ENCODE results near the gene FKTN.

FKTN gene

DNA sequence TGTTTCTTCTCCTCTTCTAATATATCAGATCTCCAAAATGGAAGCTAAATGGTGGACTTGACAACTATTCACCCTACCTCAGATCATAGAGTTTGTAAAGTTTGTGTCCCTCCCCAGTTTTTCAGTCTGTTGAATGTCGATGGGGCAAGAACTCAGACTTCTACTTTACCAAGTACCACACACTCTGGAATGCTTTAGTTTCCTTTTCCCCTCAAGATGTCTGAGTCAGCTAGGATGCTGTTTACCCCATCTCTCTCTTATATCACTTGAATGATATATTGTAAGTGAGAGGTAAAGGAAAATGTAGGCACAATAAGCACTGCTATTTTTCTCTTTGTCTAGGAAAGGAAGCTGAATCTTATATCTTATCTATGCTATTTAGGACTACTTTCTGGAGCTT is 78.4 kb downstream of the FKTN start:
- no peak for DNase-seq

DNA sequence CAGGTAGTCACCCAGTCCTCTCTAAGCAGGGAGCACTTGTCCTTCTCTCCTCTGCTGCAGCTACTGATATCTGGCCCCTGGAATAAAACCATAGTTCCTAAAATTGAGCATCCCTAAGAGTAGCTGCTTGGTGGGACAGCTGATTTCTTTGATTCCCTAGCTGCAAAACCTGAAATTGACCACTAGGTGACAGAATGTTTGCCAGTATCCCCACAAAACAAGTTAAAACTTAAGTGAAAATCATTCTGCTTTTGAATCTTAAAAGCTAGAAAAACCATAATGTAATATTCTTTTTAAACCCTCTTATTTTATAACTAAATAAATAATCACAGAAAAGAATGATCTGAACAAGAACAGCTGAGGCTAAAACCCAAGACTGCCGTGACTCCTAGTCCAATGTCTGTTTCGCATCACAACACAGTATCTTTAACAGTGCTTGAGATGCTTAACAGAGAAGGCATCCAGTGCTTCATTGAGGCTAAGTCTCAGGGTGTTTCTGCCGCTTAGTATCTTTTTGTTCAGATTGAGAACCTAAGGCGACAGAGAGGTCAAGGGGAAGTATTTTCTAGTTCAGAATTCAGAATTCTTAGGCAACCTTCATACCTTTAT is 80.0 kb downstream of the FKTN start:
- peak; percentile 2 for DNase-seq

DNA sequence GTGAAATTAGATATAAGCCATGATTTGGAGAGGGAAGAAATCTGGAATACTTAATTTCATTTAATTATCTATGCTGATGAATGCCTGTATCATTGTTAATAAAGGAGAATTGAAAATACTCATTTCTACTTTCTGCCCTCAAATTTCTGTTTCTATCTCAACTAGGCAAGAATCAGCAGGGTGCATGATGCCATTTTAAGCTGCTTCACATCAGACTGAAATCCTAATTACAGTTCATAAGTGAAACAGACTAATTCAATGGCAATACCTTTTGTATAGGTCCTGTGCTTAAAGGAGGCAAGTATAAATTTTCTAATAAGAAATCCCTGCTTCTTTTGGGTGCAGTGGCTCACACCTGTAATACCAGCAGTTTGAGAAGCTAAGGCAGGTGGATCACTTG is 82.0 kb downstream of the FKTN start:
- no peak for DNase-seq

DNA sequence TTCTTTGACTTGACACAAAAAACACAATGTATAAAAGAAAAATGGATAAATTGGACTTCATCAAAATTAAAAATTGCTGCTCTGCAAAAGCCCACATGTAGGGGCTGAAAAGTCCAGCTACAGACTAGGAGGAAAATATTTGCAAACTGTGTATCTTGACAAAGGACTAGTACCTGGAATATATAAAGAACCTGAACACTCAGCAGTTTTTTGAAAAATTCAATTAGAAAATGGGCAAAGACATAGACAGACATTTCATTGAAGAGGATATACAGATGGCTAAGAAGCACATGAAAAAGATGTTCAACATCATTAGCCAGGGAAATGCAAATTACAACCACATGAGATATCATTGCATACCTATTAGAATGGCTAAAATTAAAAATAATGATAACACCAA is 85.9 kb downstream of the FKTN start:
- no peak for DNase-seq

DNA sequence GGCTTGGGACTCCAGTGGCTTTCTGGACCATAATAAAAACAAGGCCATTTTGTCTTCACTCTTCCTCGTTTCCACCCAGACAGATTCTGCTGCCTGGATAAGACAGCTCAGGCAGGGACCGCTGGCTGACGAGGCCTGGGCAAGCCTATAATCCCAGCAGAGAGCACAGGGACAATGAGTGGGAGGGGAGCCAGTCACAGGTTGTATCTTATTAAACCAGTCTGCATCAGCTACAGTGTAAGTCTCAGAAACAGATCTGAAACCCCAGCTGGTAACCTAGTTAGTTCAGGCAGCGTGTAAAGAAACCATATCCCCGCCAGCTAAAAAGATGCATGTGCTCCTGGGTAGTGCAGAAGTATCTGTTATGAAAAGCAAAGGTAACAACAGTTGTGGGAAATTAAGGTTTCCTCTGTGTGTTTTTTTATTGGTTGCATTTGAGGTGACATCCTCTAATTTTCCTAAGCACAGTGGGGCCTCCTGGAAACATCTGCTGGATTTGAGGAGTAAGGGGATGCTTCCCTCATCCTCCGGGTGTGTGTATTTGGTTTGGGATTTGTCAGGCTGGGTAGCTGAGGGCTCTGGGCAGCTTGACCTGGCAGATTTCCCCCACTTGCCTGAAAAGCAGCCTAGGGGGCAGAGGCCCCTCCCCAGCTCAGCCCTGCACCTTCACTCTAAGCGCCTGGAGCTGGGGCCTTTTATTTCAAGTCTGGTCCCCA is 89.1 kb downstream of the FKTN start:
- no peak for DNase-seq

DNA sequence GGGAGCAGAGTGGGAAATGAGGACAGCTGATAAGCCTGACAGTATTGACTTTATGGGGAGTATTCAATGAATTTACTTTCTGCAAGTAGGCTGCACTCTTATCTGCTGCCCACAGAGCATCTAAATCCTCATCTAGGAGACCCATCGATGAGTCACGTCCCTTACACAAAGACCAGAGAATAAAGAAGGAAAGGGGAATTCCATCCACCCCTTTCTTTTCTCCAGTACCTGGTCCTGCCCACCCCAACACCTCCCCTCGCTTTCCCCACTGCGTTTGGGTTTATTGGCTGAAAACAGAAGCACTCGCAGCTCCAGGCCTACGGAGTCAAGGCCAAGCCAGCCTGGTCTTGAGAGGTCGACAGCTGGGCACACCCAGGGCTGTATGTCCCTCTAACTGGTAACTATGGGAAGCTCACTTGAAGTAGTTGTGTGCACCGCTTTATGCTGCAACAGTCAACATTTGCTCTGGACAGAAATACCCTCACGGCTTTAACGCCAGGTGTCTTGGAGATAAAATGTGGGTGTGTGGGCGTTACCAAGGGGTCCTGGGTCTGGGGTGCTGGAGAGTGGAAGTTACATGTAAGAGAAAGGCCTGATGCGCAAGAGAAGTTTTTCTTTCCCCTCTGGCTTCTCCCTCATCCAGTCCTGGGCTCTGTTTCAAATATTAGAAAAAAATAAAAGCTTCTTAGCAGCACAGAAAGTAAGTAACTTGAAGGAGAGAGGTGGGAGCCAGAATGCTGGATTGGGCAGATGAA is 89.8 kb downstream of the FKTN start:
- no peak for DNase-seq

DNA sequence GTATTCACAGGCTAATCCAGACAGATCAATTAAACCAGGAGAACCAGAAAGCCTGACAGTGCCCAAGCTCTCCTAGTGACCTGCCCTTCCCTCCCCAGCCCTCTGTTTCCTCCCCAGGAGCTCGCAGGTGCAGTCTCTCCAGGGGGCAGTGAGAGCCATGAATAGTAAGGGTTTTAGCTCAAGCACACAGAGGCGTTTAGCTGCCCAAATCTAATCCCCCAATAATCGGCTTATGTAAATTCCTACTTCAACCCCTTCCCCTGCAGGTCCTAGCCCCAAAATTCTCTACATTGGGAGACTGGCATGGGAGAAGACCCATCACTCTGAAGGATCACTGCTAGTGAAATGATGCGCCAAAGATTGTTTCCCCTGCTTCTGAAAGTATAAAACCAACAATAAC is 93.9 kb downstream of the FKTN start:
- no peak for DNase-seq

DNA sequence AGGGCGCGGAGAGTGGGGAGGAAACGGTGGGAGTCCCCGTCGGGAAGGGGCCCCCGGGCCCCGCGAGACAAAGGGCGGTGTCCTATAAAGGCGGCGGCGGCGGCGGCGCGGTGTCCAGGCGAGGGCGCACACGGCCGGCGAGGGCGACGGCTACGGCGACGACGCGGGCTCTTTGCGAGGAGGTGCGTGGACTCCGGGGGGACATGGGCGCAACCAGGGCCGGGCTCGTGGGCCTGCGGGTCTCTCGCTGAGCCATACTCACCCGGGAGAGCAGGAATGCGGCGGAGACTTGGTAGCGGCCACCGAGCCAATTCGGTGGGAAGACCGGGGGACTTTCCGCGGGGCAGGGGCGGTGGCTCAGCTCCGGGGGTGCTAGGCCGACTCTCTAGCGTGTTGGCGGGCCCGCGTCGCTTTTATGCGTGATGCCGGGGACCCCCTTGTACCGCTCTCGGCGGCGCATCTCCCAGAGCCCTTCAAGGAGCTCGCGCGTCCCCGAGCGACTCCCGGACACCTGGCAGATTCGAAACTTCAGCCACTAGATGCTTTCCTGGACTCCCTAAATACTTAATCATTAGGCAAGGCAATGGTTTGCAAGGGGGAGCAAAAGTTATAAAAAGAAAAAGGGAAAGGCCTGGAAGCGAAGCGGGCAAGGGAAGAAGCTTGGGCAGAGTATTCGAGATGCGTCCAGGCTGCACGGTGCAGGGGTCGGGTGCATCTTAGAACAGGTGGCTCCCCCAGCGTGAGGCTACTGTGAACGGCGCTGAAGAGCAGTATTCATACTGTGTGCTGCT is 98.4 kb downstream of the FKTN start:
- peak; percentile 2 for DNase-seq

DNA sequence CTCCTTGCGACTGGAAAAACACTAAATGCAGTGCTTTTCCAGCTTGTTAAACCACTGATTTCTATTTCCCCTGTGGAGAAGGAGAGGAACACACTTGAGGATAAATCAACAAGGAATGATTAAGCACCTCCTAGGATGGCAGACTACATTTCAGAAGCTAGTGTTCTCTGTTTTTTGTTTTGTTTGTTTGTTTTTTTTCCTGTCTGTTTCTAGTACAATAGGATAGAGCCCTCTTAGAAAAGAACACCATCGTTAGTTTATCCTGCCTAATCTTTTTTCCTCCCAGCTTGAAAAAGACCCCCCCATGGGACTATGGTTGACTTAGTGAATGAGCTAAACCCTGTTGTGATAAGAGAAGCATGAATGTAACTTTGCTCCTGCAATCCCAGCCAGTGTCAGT is 100.4 kb downstream of the FKTN start:
- no peak for DNase-seq

DNA sequence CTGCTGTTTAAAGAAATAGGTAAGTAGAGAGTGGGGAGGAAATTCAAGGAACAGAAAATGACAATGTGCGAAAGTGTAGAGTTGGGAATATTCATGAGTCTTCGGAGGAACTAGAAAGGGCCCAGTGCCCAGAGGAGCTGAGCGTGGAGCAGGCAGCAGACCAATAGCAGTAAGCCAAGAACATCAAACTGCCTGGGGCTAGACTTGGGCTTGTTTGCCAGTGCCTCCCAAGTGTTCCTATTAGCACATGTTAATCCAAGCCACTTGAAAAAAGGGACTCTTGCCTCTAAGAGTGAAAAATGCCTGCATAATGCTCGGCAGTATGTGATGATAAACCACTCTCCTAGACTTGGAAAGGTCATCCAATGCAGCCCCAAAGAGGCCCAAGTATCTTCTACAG is 103.1 kb downstream of the FKTN start:
- no peak for DNase-seq

DNA sequence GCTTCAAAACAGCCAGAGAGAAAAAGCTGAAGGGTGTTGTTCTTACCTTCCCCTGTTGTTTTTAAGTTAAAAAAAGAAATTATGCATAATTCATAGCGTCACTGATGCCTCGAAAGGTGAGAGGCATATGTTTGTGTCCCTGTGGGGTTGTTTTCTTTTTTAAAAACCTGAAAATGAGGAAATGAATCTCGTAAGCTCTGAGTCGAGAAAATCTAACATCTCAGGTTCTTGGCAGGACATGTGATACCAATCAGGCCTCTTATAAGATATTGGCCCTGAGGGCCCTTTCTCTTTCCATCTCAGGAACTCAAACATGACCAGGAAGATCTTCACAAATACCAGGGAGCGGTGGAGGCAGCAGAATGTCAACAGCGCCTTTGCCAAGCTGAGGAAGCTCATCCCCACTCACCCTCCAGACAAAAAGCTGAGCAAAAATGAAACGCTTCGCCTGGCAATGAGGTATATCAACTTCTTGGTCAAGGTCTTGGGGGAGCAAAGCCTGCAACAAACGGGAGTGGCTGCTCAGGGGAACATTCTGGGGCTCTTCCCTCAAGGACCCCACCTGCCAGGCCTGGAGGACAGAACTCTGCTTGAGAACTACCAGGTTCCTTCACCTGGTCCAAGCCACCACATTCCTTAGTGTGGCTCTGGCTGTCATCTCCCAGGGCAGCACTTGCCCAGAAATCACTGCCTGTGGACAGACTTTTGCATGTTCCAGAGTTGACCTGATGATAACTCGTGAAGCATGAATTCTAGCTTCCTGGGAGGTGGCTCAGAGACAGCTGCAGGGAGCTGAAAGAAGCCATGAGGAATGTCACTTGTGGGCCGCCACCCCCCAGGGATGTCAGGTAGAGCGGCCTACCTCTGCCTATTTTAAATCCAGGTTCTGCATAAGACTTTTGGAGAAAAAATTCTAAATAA is 104.5 kb downstream of the FKTN start, which contains the start of gene TAL2:
TSS of gene TAL2 (plus strand) at position 274 of the 921 bp plus-strand sequence. CDS start at position 314, 40 bp downstream.
- DNase-seq: no peak

DNA sequence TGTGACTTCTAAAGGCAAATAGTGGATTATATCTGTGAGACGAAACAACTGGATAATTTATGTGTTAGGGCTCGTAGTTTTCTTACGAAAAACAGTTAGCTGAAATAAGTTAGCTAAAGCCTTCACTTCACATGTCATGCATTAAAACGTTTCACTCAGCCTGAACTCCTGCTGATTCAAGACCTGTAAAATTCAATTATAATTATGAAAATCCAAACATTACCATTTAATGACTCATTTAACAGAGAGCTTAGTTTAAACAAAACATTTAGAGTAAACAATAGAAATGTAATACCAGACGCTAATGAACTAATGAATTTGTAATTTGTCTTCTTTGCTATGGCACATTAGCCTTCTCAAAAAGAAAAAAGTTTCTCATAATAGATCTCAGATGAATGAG is 106.0 kb downstream of the FKTN start:
- DNase-seq: no peak

DNA sequence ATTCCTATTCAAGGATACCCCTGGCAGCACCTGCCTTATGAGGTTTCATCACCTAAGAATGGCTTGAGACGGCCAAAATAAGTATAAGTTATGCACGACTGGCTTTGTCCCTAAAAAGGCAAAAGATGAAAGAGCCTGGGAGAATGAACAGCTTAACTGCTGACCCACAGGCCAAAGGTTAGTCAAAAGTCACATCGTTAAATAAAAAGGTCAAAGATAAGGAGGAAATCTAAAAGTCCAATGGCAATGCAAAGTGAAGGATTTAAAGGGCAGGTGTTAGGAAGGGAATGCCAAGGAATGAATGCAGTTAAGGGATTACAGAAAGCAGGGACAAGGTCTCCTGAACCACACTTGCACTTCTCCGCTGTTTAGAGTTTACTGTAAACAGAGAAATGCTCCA is 109.9 kb downstream of the FKTN start:
- no peak for DNase-seq

DNA sequence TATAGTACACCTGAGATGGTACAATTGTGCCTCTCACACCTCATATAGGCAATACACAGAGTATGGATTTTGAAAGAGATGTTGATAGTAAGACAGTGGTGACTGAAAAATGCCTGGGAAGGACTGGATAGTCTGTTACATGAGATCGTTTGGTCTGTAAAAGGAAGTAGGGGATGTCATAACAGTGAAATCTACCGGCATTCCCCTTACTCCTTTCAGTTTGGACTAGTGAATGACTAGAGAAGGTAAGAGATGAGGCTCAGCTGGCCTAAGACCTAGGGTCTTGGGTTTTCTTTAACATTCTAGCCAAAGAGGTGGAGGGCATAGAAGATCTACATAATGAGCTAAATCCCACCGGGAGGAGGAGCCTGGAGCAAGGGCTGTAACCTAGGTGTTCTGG is 112.4 kb downstream of the FKTN start:
- DNase-seq: no peak

DNA sequence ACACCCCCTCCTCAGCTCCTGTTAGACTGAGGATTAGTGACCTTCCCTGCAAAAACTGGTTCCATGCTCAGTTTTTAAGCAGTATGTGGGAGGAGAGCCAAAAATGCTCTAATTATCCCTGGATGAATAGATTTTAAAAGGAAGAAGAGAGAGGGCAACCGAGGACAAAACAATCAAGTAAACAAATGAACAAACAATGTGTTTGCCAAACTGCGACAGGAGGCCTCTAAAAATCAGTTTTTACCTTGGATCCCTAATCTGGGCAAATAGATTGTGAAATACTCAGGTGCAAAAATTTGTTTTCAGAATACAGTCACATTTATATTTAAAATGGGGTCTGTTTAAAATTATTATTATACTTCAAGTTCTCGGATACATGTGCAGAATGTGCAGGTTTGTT is 112.8 kb downstream of the FKTN start:
- DNase-seq: no peak

DNA sequence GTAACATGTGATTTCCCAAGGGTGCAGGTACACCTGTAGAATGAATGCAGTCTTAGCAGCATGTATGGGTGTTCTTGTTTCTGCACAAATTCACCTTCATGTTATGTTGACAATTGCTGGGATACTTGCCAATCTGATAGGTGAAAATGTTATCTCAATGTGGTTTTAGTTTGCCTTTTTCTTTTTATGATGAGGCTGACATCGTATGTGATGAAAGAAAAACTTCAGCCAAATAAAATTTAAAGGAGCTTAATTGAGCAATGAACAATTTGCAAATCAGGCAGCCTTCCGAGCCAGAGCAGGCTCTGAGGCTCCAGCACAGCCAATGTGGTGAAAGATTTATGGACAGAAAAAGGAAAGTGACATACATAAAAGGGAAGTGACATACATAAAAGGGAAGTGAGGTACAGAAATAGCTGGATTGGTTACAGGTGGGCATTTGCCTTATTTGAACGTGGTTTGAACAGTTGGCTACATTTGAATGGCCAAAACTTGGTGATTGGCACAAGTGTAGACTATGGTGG is 114.8 kb downstream of the FKTN start:
- no peak for DNase-seq

DNA sequence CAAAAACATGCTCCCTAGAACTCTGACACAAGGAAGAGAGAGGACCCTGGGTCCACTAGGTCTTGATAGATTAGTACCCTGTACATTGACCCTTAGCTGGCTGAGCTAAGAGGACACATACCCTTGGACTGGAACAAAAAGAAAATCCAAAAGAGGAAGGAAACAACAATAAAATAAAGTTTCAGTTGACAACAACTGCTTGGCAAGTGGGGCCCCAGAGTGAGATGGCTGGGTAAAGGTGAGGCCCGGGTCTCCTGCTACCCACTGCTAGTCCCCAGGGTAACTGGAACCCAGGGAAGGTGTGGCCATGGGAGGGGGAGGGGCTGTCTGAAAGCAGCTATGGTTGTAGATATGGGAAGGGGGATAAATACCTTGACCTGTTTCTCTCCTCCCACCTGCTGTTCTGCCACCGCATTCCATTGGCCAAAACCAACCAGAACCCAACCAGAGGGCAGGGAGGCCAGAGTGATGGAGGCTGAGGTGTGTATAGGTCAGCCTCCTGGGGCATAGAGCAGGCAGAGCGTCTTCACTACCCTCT is 116.0 kb downstream of the FKTN start:
- no peak for DNase-seq

DNA sequence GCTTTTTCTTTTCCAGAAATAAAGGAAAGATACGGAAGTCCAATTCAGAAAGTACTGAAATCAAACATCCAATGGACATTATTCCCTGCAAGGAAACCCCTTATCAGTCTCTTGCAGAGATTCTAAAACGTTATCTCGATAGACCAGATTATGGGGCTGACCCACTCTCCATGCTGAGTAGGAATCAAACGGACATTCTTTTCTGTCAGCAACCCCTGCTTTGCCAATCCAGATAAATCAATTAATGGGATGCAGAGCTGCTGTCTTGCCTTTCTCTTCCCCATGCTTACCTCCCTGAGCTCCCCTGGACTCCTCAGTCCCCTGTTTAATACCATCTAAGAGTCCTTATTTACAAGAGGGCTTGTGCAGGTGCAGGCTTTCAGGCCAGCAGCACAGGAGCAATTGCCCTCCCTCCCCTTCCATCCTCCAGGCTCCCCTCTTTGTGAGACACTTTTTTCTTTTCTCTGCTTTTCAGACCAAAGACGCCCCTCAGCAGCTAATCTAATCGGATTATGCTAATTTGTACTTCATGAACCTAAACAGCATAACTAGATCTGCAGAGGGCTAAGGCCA is 118.5 kb downstream of the FKTN start:
- DNase-seq: no peak

DNA sequence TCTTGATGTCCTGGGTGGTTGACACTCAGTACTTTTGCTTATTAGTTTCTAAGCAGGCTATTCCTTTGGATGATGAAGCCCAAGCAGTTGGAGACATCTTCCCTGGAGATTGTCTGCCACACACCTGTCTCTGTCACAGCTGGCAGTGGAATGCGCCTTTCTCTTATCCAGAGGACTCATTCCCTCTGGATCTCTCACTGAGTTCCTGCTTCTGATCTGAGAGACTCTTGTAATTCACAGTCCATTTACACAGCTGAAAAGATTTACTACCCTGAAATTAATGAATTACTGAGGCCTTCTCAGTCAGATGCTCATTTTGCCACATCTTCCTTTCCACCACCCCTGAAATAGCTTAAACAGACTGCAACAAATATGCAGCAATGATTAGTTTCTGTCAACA is 120.2 kb downstream of the FKTN start:
- DNase-seq: no peak

DNA sequence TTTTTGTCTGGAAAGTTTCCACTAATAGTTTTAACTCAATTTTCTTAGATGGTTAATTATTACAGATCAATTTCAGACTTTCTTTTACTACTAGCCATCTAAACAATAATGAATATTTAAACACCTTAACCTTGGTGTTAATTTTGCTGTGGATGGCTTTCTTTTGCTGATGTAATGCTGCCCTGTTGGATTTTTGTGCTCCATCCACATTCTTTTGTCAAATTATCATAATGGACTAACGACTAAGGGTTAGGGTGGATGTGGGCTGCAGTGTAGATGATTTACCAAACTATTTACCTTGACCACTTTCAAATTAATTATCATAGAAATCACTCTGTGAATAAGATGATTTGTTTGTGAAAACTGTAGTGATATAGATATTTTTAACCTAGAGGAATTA is 120.8 kb downstream of the FKTN start:
- no peak for DNase-seq
